ENCODE results near the gene LMO4.

DNA sequence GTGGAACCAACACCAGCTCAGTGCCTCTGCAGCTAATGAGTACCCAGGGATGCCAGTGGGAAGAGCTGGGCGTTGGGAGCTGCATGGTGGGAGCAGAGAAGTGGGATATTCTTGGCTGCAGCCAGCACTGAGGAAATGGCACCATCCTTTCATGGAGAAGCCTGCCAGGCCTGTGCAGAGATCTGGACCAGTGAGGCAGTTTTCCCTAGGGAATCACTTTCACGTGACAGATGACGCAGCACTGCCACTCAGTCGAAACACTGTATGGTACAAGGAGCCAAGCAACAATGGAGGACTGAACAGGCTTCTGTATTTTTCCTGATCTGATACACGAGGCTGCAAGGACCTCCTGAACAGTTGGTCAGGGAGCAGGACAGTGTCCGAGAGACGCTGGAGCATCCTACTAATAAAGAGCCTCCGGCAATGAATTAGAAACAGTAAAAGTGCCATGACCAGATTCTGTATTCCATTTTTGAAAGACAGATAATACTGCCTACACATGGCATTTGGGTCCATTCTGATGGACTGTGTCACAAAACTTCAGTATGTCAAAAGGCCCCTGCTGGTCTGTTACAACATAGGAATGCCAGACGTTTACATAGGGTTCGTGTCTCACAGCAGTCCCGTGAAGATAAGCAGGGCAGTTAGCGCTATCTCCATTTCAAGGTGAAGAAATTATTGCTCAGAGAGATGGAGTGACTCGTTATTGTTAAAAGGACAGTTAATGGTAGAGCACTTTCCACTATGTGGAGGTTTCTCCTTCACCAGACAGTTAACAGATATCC is 44.0 kb upstream of the LMO4 start:
- TF ChIP-seq, protein P1, sequence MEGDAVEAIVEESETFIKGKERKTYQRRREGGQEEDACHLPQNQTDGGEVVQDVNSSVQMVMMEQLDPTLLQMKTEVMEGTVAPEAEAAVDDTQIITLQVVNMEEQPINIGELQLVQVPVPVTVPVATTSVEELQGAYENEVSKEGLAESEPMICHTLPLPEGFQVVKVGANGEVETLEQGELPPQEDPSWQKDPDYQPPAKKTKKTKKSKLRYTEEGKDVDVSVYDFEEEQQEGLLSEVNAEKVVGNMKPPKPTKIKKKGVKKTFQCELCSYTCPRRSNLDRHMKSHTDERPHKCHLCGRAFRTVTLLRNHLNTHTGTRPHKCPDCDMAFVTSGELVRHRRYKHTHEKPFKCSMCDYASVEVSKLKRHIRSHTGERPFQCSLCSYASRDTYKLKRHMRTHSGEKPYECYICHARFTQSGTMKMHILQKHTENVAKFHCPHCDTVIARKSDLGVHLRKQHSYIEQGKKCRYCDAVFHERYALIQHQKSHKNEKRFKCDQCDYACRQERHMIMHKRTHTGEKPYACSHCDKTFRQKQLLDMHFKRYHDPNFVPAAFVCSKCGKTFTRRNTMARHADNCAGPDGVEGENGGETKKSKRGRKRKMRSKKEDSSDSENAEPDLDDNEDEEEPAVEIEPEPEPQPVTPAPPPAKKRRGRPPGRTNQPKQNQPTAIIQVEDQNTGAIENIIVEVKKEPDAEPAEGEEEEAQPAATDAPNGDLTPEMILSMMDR (IDR thresholded peaks at IDR 0.05 in 4 of 5, conservative IDR thresholded peaks at IDR 0.05 in 1 of 5): no peak
- TF ChIP-seq POLR2A (IDR thresholded peaks at IDR 0.05): no peak

All from gastrocnemius medialis (tissue), 4 donors.